H1 (cell line): Measurements from ENCODE around the gene MGAT5. TPM values are rescaled to one million over a fixed set of nuclear protein-coding genes. Genes with fewer than 3 reads are reported as not detected.

Source experiments
- CTCF ChIA-PET: fragments of 300-600 bp; sonication (Branson Sonifier 250); formaldehyde crosslinking; loops from one replicate; lab custom pipeline; 2021; ENCODE audit not compliant: partially characterized antibody; lab: Charles Lee
- POLR2A ChIA-PET: fragments of 300-600 bp; sonication (Branson Sonifier 250); formaldehyde crosslinking; loops from one replicate; lab custom pipeline; 2021; ENCODE audit warnings: inconsistent platforms; ENCODE audit not compliant: partially characterized antibody; lab: Charles Lee
- DNase-seq, 2 experiments: peaks; one replicate each; pipeline versions ENCODE4 v3.0.0 to v3.0.0-alpha.2; 2010 to 2022; ENCODE audit warnings: low spot score in 2 of 2, low read depth in 1 of 2, mixed read lengths in 1 of 2
- FAIRE-seq: peaks from 2 replicates; lab custom pipeline; 2011; peaks lifted over from hg19 to GRCh38; lab: Jason Lieb, UNC
- H2AFZ ChIP-seq: 2 replicates; pipeline ENCODE4 v1.8.1; 2012; ENCODE audit warnings: low read length, inconsistent platforms
- H2AK5ac ChIP-seq: 2 replicates; pipeline ENCODE4 v1.6.1; 2013; ENCODE audit warnings: low read depth, low read length
- H2BK120ac ChIP-seq: replicated peaks from 2 replicates; pipeline ENCODE3; 2013; ENCODE audit warnings: low read depth, low read length, inconsistent platforms
- H2BK12ac ChIP-seq: 2 replicates; pipeline ENCODE4 v1.6.1; 2013; ENCODE audit warnings: low read depth, low read length
- H2BK15ac ChIP-seq: 2 replicates; pipeline ENCODE4 v1.6.1; 2013; ENCODE audit warnings: low read length
- H2BK20ac ChIP-seq: 2 replicates; pipeline ENCODE4 v1.6.1; 2013; ENCODE audit warnings: low read length
- H2BK5ac ChIP-seq: 2 replicates; pipeline ENCODE4 v1.6.1; 2013; ENCODE audit warnings: low read depth, low read length
- H3K14ac ChIP-seq: 2 replicates; pipeline ENCODE4 v1.6.1; 2013; ENCODE audit warnings: inconsistent platforms; ENCODE audit not compliant: insufficient read length
- H3K18ac ChIP-seq: 2 replicates; pipeline ENCODE4 v1.6.1; 2013; ENCODE audit warnings: low read length; ENCODE audit errors: extremely low read depth
- H3K23ac ChIP-seq: 2 replicates; pipeline ENCODE4 v1.6.1; 2013; ENCODE audit warnings: inconsistent platforms; ENCODE audit not compliant: insufficient read length
- H3K23me2 ChIP-seq: 2 replicates; pipeline ENCODE4 v1.6.1; 2013; ENCODE audit warnings: low read depth, low read length
- H3K27ac ChIP-seq: 2 replicates; pipeline ENCODE4 v1.6.1; 2011; ENCODE audit warnings: low read depth, low read length, inconsistent platforms
- H3K27me3 ChIP-seq, 4 experiments: replicated peaks in 1 of 4; 1 replicate in 1 of 4; 2 replicates in 3 of 4; pipeline versions ENCODE4 v1.6.1 to v1.8.1; 2011 to 2013; ENCODE audit warnings: low read length in 3 of 4, mild to moderate bottlenecking in 3 of 4, inconsistent platforms in 2 of 4, mixed read lengths in 2 of 4, moderate library complexity in 1 of 4; ENCODE audit not compliant: control insufficient read depth in 3 of 4, insufficient read depth in 3 of 4; ENCODE audit errors: extremely low read depth in 1 of 4
- H3K36me3 ChIP-seq, 4 experiments: 2 replicates each; pipeline versions ENCODE4 v1.6.1 to v1.8.1; 2011 to 2013; ENCODE audit warnings: mild to moderate bottlenecking in 4 of 4, low read length in 3 of 4, moderate library complexity in 2 of 4, control low read depth in 1 of 4, inconsistent platforms in 1 of 4; ENCODE audit not compliant: insufficient read depth in 4 of 4, control insufficient read depth in 2 of 4
- H3K4ac ChIP-seq: replicated peaks from 2 replicates; pipeline ENCODE3; 2013; ENCODE audit warnings: low read length, low read depth, mixed read lengths, inconsistent platforms; ENCODE audit not compliant: insufficient read length
- H3K4me1 ChIP-seq, 4 experiments: replicated peaks in 1 of 4; 1 replicate in 1 of 4; 2 replicates in 3 of 4; pipeline versions ENCODE4 v1.6.1 to v1.8.1; 2011 to 2013; ENCODE audit warnings: low read length in 3 of 4, inconsistent platforms in 2 of 4, mixed read lengths in 1 of 4; ENCODE audit not compliant: insufficient read depth in 4 of 4, control insufficient read depth in 3 of 4
- H3K4me2 ChIP-seq, 2 experiments: 2 replicates each; pipeline versions ENCODE4 v1.6.1 to v1.8.1; 2011 to 2013; ENCODE audit warnings: low read depth in 2 of 2, low read length in 2 of 2, control low read depth in 1 of 2, inconsistent platforms in 1 of 2, mild to moderate bottlenecking in 1 of 2; ENCODE audit not compliant: insufficient read depth in 1 of 2
- H3K4me3 ChIP-seq, 4 experiments: fragments of 200-600, 300-600 bp in 1 of 4; sonication (generic), shearing (Covaris generic), sonication (Bioruptor Twin) in 1 of 4; 2 replicates each; pipeline versions ENCODE4 v1.5.1 to v1.8.1; 2011 to 2016; ENCODE audit warnings: low read length in 4 of 4, low read depth in 3 of 4, control low read depth in 2 of 4, inconsistent platforms in 2 of 4, mild to moderate bottlenecking in 2 of 4, mixed read lengths in 1 of 4, moderate library complexity in 1 of 4; ENCODE audit not compliant: insufficient read depth in 2 of 4; ENCODE audit errors: extremely low read depth in 1 of 4
- H3K56ac ChIP-seq: replicated peaks from 2 replicates; pipeline ENCODE3; 2013; ENCODE audit warnings: low read depth, mild to moderate bottlenecking, mixed read lengths, low read length, inconsistent platforms; ENCODE audit not compliant: insufficient read length
- H3K79me1 ChIP-seq: 2 replicates; pipeline ENCODE4 v1.6.1; 2013; ENCODE audit warnings: low read depth, low read length, control low read depth
- H3K79me2 ChIP-seq, 2 experiments: 2 replicates each; pipeline versions ENCODE4 v1.6.1 to v1.8.1; 2012 to 2013; ENCODE audit warnings: low read length in 2 of 2, mild to moderate bottlenecking in 2 of 2, inconsistent platforms in 1 of 2; ENCODE audit not compliant: insufficient read depth in 2 of 2, control insufficient read depth in 1 of 2
- H3K9ac ChIP-seq, 4 experiments: replicated peaks in 1 of 4; 1 replicate in 1 of 4; 2 replicates in 3 of 4; pipeline versions ENCODE4 v1.6.1 to v1.8.1; 2011 to 2013; ENCODE audit warnings: low read depth in 3 of 4, low read length in 3 of 4, control low read depth in 2 of 4, mild to moderate bottlenecking in 2 of 4, moderate library complexity in 2 of 4, inconsistent platforms in 1 of 4; ENCODE audit errors: extremely low read depth in 1 of 4
- H3K9me3 ChIP-seq, 2 experiments: 2 replicates each; pipeline versions ENCODE4 v1.6.1 to v1.8.1; 2012 to 2013; ENCODE audit warnings: mild to moderate bottlenecking in 2 of 2, moderate library complexity in 2 of 2, control low read depth in 1 of 2, inconsistent platforms in 1 of 2, low read depth in 1 of 2, low read length in 1 of 2, mixed read lengths in 1 of 2; ENCODE audit not compliant: insufficient read depth in 2 of 2
- H4K20me1 ChIP-seq, 2 experiments: replicated peaks in 1 of 2; 2 replicates each; pipeline versions ENCODE3 to v1.8.1; 2011 to 2013; ENCODE audit warnings: inconsistent platforms in 2 of 2, low read length in 2 of 2, mild to moderate bottlenecking in 1 of 2; ENCODE audit not compliant: insufficient read depth in 2 of 2, control insufficient read depth in 1 of 2
- H4K5ac ChIP-seq: 2 replicates; pipeline ENCODE4 v1.6.1; 2013; ENCODE audit warnings: low read length, low read depth, mixed read lengths, inconsistent platforms; ENCODE audit not compliant: insufficient read length
- H4K8ac ChIP-seq: 2 replicates; pipeline ENCODE4 v1.8.0; 2013; ENCODE audit warnings: mild to moderate bottlenecking, moderate library complexity, low read length, inconsistent platforms; ENCODE audit not compliant: insufficient read depth; ENCODE audit errors: extremely low read depth
- H4K91ac ChIP-seq: replicated peaks from 2 replicates; pipeline ENCODE3; 2013; ENCODE audit warnings: low read length, mixed read lengths, inconsistent platforms; ENCODE audit not compliant: insufficient read length
- ATF3 ChIP-seq: IDR thresholded peaks from 2 replicates; pipeline ENCODE4 v1.6.1; 2011; ENCODE audit warnings: low read depth, mild to moderate bottlenecking, low read length; ENCODE audit not compliant: insufficient read depth
- BACH1 ChIP-seq: IDR thresholded peaks from 2 replicates; pipeline ENCODE4 v1.6.1; 2012; ENCODE audit warnings: low read length, improper control_type of control experiment
- CEBPB ChIP-seq: IDR thresholded peaks from 2 replicates; pipeline ENCODE4 v1.6.1; 2012; ENCODE audit warnings: low read depth, low read length
- CREB1 ChIP-seq: IDR thresholded peaks from 2 replicates; pipeline ENCODE4 v1.6.1; 2012; ENCODE audit warnings: inconsistent platforms
- GABPA ChIP-seq: IDR thresholded peaks from 2 replicates; pipeline ENCODE4 v1.6.1; 2011; ENCODE audit warnings: mild to moderate bottlenecking, low read length, moderate library complexity, borderline replicate concordance; ENCODE audit not compliant: insufficient read depth
- GTF2F1 ChIP-seq: IDR thresholded peaks from 2 replicates; pipeline ENCODE4 v1.6.1; 2012; ENCODE audit warnings: low read depth, low read length, improper control_type of control experiment, borderline replicate concordance
- JUN ChIP-seq: IDR thresholded peaks from 2 replicates; pipeline ENCODE4 v1.6.1; 2011; ENCODE audit warnings: low read depth, mild to moderate bottlenecking, improper control_type of control experiment, low read length
- JUND ChIP-seq: IDR thresholded peaks from 2 replicates; pipeline ENCODE4 v1.6.1; 2011; ENCODE audit warnings: mild to moderate bottlenecking, improper control_type of control experiment, low read length
- KDM5A ChIP-seq: fragments of 200-600 bp; IDR thresholded peaks from 2 replicates; pipeline ENCODE4 v1.7.1; 2012; ENCODE audit warnings: mild to moderate bottlenecking, low read length, inconsistent platforms, mixed read lengths
- NANOG ChIP-seq: IDR thresholded peaks from 2 replicates; pipeline ENCODE4 v1.6.1; 2011; ENCODE audit warnings: low read length, low read depth, mild to moderate bottlenecking, inconsistent platforms; ENCODE audit not compliant: insufficient read depth, poor library complexity, severe bottlenecking
- SIRT6 ChIP-seq: IDR thresholded peaks from one replicate; pipeline ENCODE4 v1.7.1; 2012; ENCODE audit warnings: low read length, inconsistent platforms
- SUZ12 ChIP-seq: fragments of 200-600 bp; sonication (generic); IDR thresholded peaks from 2 replicates; pipeline ENCODE4 v1.6.1; 2012; ENCODE audit warnings: mild to moderate bottlenecking, inconsistent platforms, low read length, moderate library complexity, mixed read lengths
- TBP ChIP-seq: IDR thresholded peaks from 2 replicates; pipeline ENCODE4 v1.6.1; 2011; ENCODE audit warnings: low read depth, low read length, improper control_type of control experiment
- TEAD4 ChIP-seq: IDR thresholded peaks from 2 replicates; pipeline ENCODE4 v1.6.1; 2012; ENCODE audit warnings: low read depth, low read length, inconsistent platforms, mixed read lengths
- YY1 ChIP-seq: IDR thresholded peaks from 2 replicates; pipeline ENCODE4 v1.6.1; 2011; ENCODE audit warnings: low read depth, mild to moderate bottlenecking, low read length
- WGBS, 2 experiments: shearing (Covaris generic) in 1 of 2; methylation state at CpG; one replicate each; pipeline versions ENCODE4 v1.1.6 to v1.1.7; 2013 to 2015; ENCODE audit warnings: low lambda C conversion rate in 2 of 2, mixed read lengths in 2 of 2, inconsistent platforms in 1 of 2, low coverage in 1 of 2, missing lambda C conversion rate in 1 of 2; ENCODE audit not compliant: insufficient replicate concordance in 2 of 2, insufficient coverage in 1 of 2, insufficient read length in 1 of 2; ENCODE audit errors: extremely low coverage in 1 of 2, missing lambda C conversion rate in 1 of 2; 5-methylcytosine and 5-hydroxymethylcytosine counted together
- polyA plus RNA-seq, 7 experiments: library from polyadenylated mRNA; depleted of rRNA in 3 of 7; stranded (reverse) in 5 of 7; unstranded in 2 of 7; fragments of >200 nt in 5 of 7; fragments of 200-250 nt in 2 of 7; gene quantifications; 1 replicate in 5 of 7; 2 replicates in 1 of 7; 4 replicates in 1 of 7; pipeline versions ENCODE4 v1.2.1 to v1.2.3, GENCODE V29; 2011 to 2013; ENCODE audit warnings: missing spikeins in 2 of 7, mixed read lengths in 2 of 7
- total RNA-seq: library from RNA; stranded (reverse); fragmentation: NEBNext Ultra II Directional; extraction: Animal tissue kit (Norgen Biotek cat#: 25700); gene quantifications from 2 replicates; pipeline ENCODE4 v1.2.1, GENCODE V29; 2021

Gene MGAT5
- total and polyA plus RNA-seq, 2 of the 8 experiments (the other 6 are each of a cell fraction or from before 2014, with no cell fraction given), result 11.2 to 49.2 TPM

GRCh38 chr2:134432435-134432883, 178.6 kb downstream of the MGAT5 start:
- Histone ChIP-seq H4K8ac (no peak overlapping the region), H3K9me3 (no peaks in the 10 kb centered on the region), H3K4me3 (no peak overlapping the region), H2BK120ac (no peak overlapping the region), H3K79me1 (no peaks in the 10 kb centered on the region; the same call in 1 of the 2 replicates), H2BK15ac (no peak overlapping the region), H3K27ac (no peak overlapping the region), H3K14ac (no peak overlapping the region), H4K5ac (no peak overlapping the region), H4K20me1 (peaks cover 12 to 16% of the 10 kb centered on the region in 2 experiments), H2BK5ac (no peak overlapping the region), H3K79me2 (no peaks in the 10 kb centered on the region), H2BK20ac (no peak overlapping the region), H3K56ac (no peak overlapping the region), H2AK5ac (no peak overlapping the region), H3K36me3 (peaks cover 0 to 6% (median 1%) of the 10 kb centered on the region in 4 experiments; a peak in 2 of 8 replicates), H3K4me2 (no peak overlapping the region), H2AFZ (no peak overlapping the region), H4K91ac (no peak overlapping the region), H3K4me1 (peaks cover 0 to 8% (median 5%) of the 10 kb centered on the region in 4 experiments; a peak in 4 of 7 replicates), H3K9ac (no peak overlapping the region), H3K27me3 (peaks cover 3 to 40% (median 22%) of the 10 kb centered on the region in 4 experiments; a peak in 6 of 7 replicates), H2BK12ac (no peak overlapping the region), H3K23me2 (no peaks in the 10 kb centered on the region), H3K23ac (no peak overlapping the region), H3K4ac (no peak overlapping the region), H3K18ac (no peak overlapping the region)
- POLR2A ChIA-PET, result interaction anchor here (1.2 kb wide), 1 partner anchor 9 kb away, joined by 4 read pairs; no protein-coding TSS in a partner anchor
- no peak for DNase-seq
- 96% methylated on average over 3 of the region's 3 CpGs; no CpG with 5 or more reads in 1 of the 2 experiments for WGBS, 2 experiments
- CTCF ChIA-PET, result interaction anchor here (0.8 to 7.1 kb wide), 5 partner anchors 16 to 341 kb away, joined by 3 to 46 read pairs (median 4); no protein-coding TSS in a partner anchor
- FAIRE-seq, result no peak
- TF ChIP-seq SUZ12 (no peak), SIRT6 (no peak), ATF3 (no peak), NANOG (no peak), CREB1 (no peak), CEBPB (no peak), GTF2F1 (no peak), JUN (no peak), KDM5A (no peak), BACH1 (no peak), GABPA (no peak), TEAD4 (no peak), YY1 (no peak), TBP (no peak), JUND (no peak)
